Measurements from ENCODE around the gene LGR4. TPM values are rescaled to one million over a fixed set of nuclear protein-coding genes. Genes with fewer than 3 reads are reported as not detected.

Gene LGR4
- total RNA-seq, 1 donor from 2014 or later, result 50.6 TPM

GRCh38 chr11:27487706-27488105 is 15.1 kb upstream of the LGR4 start:
- no peak for DNase-seq (ENCODE audit: low spot score)

GRCh38 chr11:27485930-27486773 is 13.6 kb upstream of the LGR4 start:
- no peak for DNase-seq (ENCODE audit: low spot score)

- DNase-seq (ENCODE audit: low spot score), result no peak
Observed at GRCh38 chr11:27482793-27483192, 10.2 kb upstream of the LGR4 start.

GRCh38 chr11:27481992-27482391 is 9.4 kb upstream of the LGR4 start:
- no peak for DNase-seq (ENCODE audit: low spot score)

GRCh38 chr11:27477831-27478230 is 5.2 kb upstream of the LGR4 start:
- no peak for DNase-seq (ENCODE audit: low spot score)

- no peak for DNase-seq (ENCODE audit: low spot score)
Observed at GRCh38 chr11:27477243-27477642, 4.7 kb upstream of the LGR4 start.

- DNase-seq (ENCODE audit: low spot score), result no peak
Observed at GRCh38 chr11:27475622-27476021, 3.0 kb upstream of the LGR4 start.

- DNase-seq (ENCODE audit: low spot score), result no peak
Observed at GRCh38 chr11:27473017-27473406, 422 bp upstream of the LGR4 start.

GRCh38 chr11:27471589-27472397 is 797 bp downstream of the LGR4 start:
- DNase-seq (ENCODE audit: low spot score), result no peak

GRCh38 chr11:27470826-27471588 is 1.6 kb downstream of the LGR4 start:
- no peak for DNase-seq (ENCODE audit: low spot score)

GRCh38 chr11:27470166-27470565 is 2.4 kb downstream of the LGR4 start:
- no peak for DNase-seq (ENCODE audit: low spot score)

GRCh38 chr11:27468995-27469695 is 3.4 kb downstream of the LGR4 start:
- no peak for DNase-seq (ENCODE audit: low spot score)

- DNase-seq (ENCODE audit: low spot score), result no peak
Observed at GRCh38 chr11:27468209-27468994, 4.2 kb downstream of the LGR4 start.

- DNase-seq (ENCODE audit: low spot score), result no peak
Observed at GRCh38 chr11:27467181-27467913, 5.2 kb downstream of the LGR4 start.

GRCh38 chr11:27466363-27466762 is 6.2 kb downstream of the LGR4 start:
- no peak for DNase-seq (ENCODE audit: low spot score)

GRCh38 chr11:27465629-27466028 is 7.0 kb downstream of the LGR4 start:
- DNase-seq (ENCODE audit: low spot score), result no peak

- no peak for DNase-seq (ENCODE audit: low spot score)
Observed at GRCh38 chr11:27464909-27465308, 7.7 kb downstream of the LGR4 start.

GRCh38 chr11:27464289-27464696 is 8.3 kb downstream of the LGR4 start:
- no peak for DNase-seq (ENCODE audit: low spot score)

- DNase-seq (ENCODE audit: low spot score), result no peak
Observed at GRCh38 chr11:27462543-27462942, 10.0 kb downstream of the LGR4 start.

Measured in mesenteric fat pad (tissue), 1 donor.